Measurements from ENCODE around the gene CREG1.

GRCh38 chr1:167524651-167525050, 28.9 kb downstream of the CREG1 start:
- TF ChIP-seq POLR2A (IDR thresholded peaks at IDR 0.05) (no peak), POLR2AphosphoS5 (IDR thresholded peaks at IDR 0.05) (no peak)
- TF ChIP-seq, protein P1, sequence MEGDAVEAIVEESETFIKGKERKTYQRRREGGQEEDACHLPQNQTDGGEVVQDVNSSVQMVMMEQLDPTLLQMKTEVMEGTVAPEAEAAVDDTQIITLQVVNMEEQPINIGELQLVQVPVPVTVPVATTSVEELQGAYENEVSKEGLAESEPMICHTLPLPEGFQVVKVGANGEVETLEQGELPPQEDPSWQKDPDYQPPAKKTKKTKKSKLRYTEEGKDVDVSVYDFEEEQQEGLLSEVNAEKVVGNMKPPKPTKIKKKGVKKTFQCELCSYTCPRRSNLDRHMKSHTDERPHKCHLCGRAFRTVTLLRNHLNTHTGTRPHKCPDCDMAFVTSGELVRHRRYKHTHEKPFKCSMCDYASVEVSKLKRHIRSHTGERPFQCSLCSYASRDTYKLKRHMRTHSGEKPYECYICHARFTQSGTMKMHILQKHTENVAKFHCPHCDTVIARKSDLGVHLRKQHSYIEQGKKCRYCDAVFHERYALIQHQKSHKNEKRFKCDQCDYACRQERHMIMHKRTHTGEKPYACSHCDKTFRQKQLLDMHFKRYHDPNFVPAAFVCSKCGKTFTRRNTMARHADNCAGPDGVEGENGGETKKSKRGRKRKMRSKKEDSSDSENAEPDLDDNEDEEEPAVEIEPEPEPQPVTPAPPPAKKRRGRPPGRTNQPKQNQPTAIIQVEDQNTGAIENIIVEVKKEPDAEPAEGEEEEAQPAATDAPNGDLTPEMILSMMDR (IDR thresholded peaks at IDR 0.05 in 8 of 11, conservative IDR thresholded peaks at IDR 0.05 in 3 of 11): no peak
